ENCODE data around the gene SYT17.

Gene SYT17

DNA sequence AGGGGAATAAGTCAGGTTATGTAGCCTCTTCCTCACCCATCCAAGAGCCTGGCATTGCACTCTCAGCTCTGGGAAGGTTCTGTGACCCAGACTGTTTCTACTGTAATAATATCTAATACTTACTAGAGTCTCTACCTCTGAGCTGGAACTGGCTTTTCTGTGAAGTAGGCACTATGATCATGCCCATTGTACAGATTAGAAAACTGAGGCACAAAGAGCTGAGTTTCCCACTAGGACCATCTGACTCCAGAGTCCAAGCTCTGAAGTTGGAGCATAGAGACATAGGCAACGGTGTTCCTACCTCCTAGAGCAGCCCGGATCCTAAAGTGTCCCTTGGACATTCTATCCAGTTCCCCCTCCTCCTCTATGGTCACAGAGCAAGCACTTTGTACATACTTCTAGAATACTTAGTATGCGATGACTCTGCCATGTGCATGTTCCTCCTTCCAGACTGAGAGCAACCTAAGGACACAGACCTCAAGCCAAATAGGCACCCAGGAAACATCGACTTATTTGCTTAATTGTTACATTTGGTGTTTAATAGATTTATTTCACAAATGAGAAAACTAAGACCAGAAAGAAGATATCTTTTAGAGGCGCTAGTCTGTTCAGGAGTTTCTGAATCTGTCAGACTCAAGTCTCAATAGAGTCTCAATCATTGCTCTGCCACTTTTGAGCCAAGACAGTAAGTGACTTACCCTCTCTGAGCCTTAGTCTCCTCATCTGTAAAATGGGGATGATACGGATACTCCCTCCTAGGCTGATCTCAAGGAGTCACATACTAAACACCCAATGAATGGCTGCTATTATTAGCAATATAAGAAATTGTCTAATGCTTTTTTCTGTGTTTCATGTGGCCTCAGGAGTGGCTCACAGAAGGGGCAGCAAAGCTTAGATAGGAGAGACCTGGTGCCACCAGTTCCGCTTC is 121.1 kb downstream of the SYT17 start:
- TF ChIP-seq CTCF (IDR thresholded peaks at IDR 0.05; ENCODE audit: insufficient read depth, low read length) (no peak), SPI1 (IDR thresholded peaks at IDR 0.05; ENCODE audit: borderline replicate concordance, low read depth) (no peak), GABPA (IDR thresholded peaks at IDR 0.05; ENCODE audit: low read depth) (no peak), POLR2AphosphoS5 (IDR thresholded peaks at IDR 0.05; ENCODE audit: low read depth) (no peak)
- TF ChIP-seq, protein P1, sequence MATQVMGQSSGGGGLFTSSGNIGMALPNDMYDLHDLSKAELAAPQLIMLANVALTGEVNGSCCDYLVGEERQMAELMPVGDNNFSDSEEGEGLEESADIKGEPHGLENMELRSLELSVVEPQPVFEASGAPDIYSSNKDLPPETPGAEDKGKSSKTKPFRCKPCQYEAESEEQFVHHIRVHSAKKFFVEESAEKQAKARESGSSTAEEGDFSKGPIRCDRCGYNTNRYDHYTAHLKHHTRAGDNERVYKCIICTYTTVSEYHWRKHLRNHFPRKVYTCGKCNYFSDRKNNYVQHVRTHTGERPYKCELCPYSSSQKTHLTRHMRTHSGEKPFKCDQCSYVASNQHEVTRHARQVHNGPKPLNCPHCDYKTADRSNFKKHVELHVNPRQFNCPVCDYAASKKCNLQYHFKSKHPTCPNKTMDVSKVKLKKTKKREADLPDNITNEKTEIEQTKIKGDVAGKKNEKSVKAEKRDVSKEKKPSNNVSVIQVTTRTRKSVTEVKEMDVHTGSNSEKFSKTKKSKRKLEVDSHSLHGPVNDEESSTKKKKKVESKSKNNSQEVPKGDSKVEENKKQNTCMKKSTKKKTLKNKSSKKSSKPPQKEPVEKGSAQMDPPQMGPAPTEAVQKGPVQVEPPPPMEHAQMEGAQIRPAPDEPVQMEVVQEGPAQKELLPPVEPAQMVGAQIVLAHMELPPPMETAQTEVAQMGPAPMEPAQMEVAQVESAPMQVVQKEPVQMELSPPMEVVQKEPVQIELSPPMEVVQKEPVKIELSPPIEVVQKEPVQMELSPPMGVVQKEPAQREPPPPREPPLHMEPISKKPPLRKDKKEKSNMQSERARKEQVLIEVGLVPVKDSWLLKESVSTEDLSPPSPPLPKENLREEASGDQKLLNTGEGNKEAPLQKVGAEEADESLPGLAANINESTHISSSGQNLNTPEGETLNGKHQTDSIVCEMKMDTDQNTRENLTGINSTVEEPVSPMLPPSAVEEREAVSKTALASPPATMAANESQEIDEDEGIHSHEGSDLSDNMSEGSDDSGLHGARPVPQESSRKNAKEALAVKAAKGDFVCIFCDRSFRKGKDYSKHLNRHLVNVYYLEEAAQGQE (IDR thresholded peaks at IDR 0.05; ENCODE audit: insufficient replicate concordance, low read depth), result no peak
- no peak for DNase-seq (ENCODE audit: low read depth in 1 of 2, low spot score in 1 of 2)
- Histone ChIP-seq H3K27ac (replicated peaks) (no peak overlapping the region), H3K27me3 (ENCODE audit: insufficient read depth, poor library complexity, severe bottlenecking) (no peaks in the 10 kb centered on the region), H3K4me3 (replicated peaks; ENCODE audit: insufficient read depth, low read length) (no peak overlapping the region)

- no peak for DNase-seq (ENCODE audit: low read depth in 1 of 2, low spot score in 1 of 2)
- TF ChIP-seq GABPA (IDR thresholded peaks at IDR 0.05; ENCODE audit: low read depth) (no peak), SPI1 (IDR thresholded peaks at IDR 0.05; ENCODE audit: borderline replicate concordance, low read depth) (no peak), CTCF (IDR thresholded peaks at IDR 0.05; ENCODE audit: insufficient read depth, low read length) (no peak), POLR2AphosphoS5 (IDR thresholded peaks at IDR 0.05; ENCODE audit: low read depth) (no peak)
- TF ChIP-seq, protein P1 (IDR thresholded peaks at IDR 0.05; ENCODE audit: insufficient replicate concordance, low read depth), result no peak
- H3K4me3 ChIP-seq (replicated peaks; ENCODE audit: insufficient read depth, low read length), result no peak overlapping the region
- no peaks in the 10 kb centered on the region for H3K27me3 ChIP-seq (ENCODE audit: insufficient read depth, poor library complexity, severe bottlenecking)
- H3K27ac ChIP-seq (replicated peaks), result no peak overlapping the region
These were observed 121.9 kb downstream of the SYT17 start for GRCh38 chr16:19289811-19290485.

DNA sequence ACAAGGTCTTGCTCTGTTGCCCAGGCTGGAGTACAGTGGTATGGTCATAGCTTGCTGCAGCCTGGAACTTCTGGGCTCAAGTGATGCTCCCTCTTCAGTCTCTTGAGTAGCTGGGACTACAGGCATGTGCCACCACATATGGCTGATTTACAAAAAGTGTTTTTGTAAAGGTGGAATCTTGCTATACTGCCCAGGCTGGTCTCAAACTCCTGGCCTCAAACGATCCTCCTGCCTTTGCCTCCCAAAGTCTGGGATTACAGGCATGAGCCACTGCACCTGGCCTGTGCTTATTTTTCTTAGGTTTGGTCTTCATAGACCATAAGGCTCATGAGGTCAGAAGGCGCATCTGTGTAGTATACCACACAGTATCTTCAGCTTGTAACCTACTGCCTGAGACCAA is 122.8 kb downstream of the SYT17 start:
- H3K27me3 ChIP-seq (ENCODE audit: insufficient read depth, poor library complexity, severe bottlenecking), result no peaks in the 10 kb centered on the region

More for the DNA sequence above, 122.8 kb downstream of the SYT17 start:
- no peak for DNase-seq (ENCODE audit: low read depth in 1 of 2, low spot score in 1 of 2)
- H3K4me3 ChIP-seq (replicated peaks; ENCODE audit: insufficient read depth, low read length), result no peak overlapping the region
- no peak for TF ChIP-seq GABPA (IDR thresholded peaks at IDR 0.05; ENCODE audit: low read depth)
- no peak for TF ChIP-seq POLR2AphosphoS5 (IDR thresholded peaks at IDR 0.05; ENCODE audit: low read depth)
- TF ChIP-seq, protein P1 (IDR thresholded peaks at IDR 0.05; ENCODE audit: insufficient replicate concordance, low read depth), result no peak
- no peak for TF ChIP-seq CTCF (IDR thresholded peaks at IDR 0.05; ENCODE audit: insufficient read depth, low read length)
- no peak for TF ChIP-seq SPI1 (IDR thresholded peaks at IDR 0.05; ENCODE audit: borderline replicate concordance, low read depth)
- no peak overlapping the region for H3K27ac ChIP-seq (replicated peaks)
